ENCODE data around the gene GRK2. TPM values are rescaled to one million over a fixed set of nuclear protein-coding genes. Genes with fewer than 3 reads are reported as not detected.
"Not testable (repeated sequence)": the region's sequence is repeated elsewhere in the genome, so short reads cannot be mapped to it uniquely, and the experiment has no call there.

Gene GRK2
- total RNA-seq, 6 experiments from 2014 or later: 24.5 to 43.9 (median 28.5) TPM

- H3K4me1 ChIP-seq: peaks cover 0 to 27% (median 11%) of the 10 kb centered on the region in 4 donors
- ATAC-seq (no peak), DNase-seq (no peak)
- peaks cover 15 to 54% (median 34%) of the 10 kb centered on the region in 4 donors for H3K36me3 ChIP-seq
- H3K9me3 ChIP-seq: no peaks in the 10 kb centered on the region
- no peaks in the 10 kb centered on the region for H3K27me3 ChIP-seq
- 80% methylated on average over 1 of the region's 10 CpGs for WGBS (ENCODE audit: insufficient coverage, low coverage, low lambda C conversion rate, missing lambda C conversion rate)
- TF ChIP-seq POLR2A (IDR thresholded peaks at IDR 0.05): no peak
- no peak for TF ChIP-seq CTCF (IDR thresholded peaks at IDR 0.05)
- no peak overlapping the region for H3K4me3 ChIP-seq
- intact Hi-C loops (cut with DNase I): no loop called here
- H3K27ac ChIP-seq: no peak overlapping the region
These were observed 10.9 kb upstream of the GRK2 start for GRCh38 chr11:67255353-67255752.

DNA sequence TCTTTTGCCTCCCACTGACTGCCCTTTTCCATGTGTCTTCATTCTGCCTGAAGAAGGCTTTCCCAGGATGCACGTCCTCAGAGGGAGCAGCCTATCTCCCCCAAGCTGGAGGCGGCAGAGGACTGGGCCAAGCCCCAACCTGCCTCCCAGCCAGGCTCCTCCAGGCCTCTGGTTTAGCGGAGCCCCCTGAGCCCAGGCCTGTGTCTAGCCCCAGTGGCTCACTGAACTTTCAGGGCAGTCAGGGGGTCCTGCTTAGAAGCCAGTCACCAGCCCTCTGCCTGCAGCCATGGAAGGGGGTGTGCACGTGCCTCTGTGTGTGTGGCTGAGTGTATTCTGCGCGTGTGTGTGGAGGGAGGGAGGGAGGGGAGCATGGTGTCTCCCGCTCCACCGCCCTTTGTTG, 10.4 kb upstream of the GRK2 start:
- Histone ChIP-seq H3K27me3 (no peaks in the 10 kb centered on the region), H3K36me3 (peaks cover 12 to 49% (median 28%) of the 10 kb centered on the region in 4 donors), H3K4me3 (no peak overlapping the region), H3K27ac (no peak overlapping the region), H3K4me1 (peaks cover 0 to 27% (median 11%) of the 10 kb centered on the region in 4 donors), H3K9me3 (no peaks in the 10 kb centered on the region)
- WGBS (ENCODE audit: insufficient coverage, low coverage, low lambda C conversion rate, missing lambda C conversion rate): 88% methylated on average over 6 of the region's 8 CpGs
- TF ChIP-seq POLR2A (IDR thresholded peaks at IDR 0.05) (no peak), CTCF (IDR thresholded peaks at IDR 0.05) (no peak)
- DNase-seq (no peak), ATAC-seq (no peak)
- intact Hi-C loops (cut with DNase I): no loop called here

- DNase-seq (no peak), ATAC-seq (no peak)
- Histone ChIP-seq H3K4me3 (no peak overlapping the region), H3K4me1 (peaks cover 0 to 28% (median 11%) of the 10 kb centered on the region in 4 donors), H3K27me3 (no peaks in the 10 kb centered on the region), H3K27ac (peak overlapping the region in 2 of 3 donors; percentile 26 to 37), H3K36me3 (peaks cover 9 to 41% (median 24%) of the 10 kb centered on the region in 4 donors), H3K9me3 (no peaks in the 10 kb centered on the region)
- intact Hi-C loops (cut with DNase I): no loop called here
- WGBS (ENCODE audit: insufficient coverage, low coverage, low lambda C conversion rate, missing lambda C conversion rate): 69% methylated on average over 5 of the region's 5 CpGs
- TF ChIP-seq POLR2A (IDR thresholded peaks at IDR 0.05) (no peak), CTCF (IDR thresholded peaks at IDR 0.05) (no peak)
These were observed 9.7 kb upstream of the GRK2 start for GRCh38 chr11:67256477-67257135.

DNA sequence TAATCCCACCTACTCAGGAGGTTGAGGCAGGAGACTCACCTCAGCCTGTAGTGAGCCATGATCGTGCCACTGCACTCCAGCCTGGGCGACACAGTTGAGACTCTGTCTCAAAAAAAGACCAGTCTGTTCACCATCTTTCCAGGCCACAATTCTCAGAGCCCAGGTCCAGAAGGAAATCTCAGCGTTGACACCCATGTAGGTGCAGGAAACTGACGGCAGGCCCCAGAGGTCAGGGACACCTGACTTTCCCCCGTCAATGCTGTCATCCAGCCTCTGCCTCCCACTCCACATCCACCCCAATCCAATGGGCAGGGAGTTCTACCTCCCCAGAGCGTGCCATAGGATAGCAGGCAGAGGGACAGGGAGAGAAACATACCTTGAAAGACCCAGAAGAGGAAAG, 5.9 kb upstream of the GRK2 start:
- no peak for ATAC-seq
- no peak for TF ChIP-seq CTCF (IDR thresholded peaks at IDR 0.05)
- TF ChIP-seq POLR2A (IDR thresholded peaks at IDR 0.05): no peak
- no peak for DNase-seq
- 81% methylated on average over 3 of the region's 6 CpGs for WGBS (ENCODE audit: insufficient coverage, low coverage, low lambda C conversion rate, missing lambda C conversion rate)
- Histone ChIP-seq H3K27me3 (no peaks in the 10 kb centered on the region), H3K9me3 (no peaks in the 10 kb centered on the region), H3K36me3 (peaks cover 0 to 4% (median 2%) of the 10 kb centered on the region in 4 donors), H3K27ac (no peak overlapping the region), H3K4me1 (peaks cover 0 to 39% (median 11%) of the 10 kb centered on the region in 4 donors), H3K4me3 (no peak overlapping the region)
- intact Hi-C loops (cut with DNase I): loop anchor here in 1 of 2 donors (5.0 kb wide), 1 partner anchor 52 kb away; no protein-coding TSS in a partner anchor

DNA sequence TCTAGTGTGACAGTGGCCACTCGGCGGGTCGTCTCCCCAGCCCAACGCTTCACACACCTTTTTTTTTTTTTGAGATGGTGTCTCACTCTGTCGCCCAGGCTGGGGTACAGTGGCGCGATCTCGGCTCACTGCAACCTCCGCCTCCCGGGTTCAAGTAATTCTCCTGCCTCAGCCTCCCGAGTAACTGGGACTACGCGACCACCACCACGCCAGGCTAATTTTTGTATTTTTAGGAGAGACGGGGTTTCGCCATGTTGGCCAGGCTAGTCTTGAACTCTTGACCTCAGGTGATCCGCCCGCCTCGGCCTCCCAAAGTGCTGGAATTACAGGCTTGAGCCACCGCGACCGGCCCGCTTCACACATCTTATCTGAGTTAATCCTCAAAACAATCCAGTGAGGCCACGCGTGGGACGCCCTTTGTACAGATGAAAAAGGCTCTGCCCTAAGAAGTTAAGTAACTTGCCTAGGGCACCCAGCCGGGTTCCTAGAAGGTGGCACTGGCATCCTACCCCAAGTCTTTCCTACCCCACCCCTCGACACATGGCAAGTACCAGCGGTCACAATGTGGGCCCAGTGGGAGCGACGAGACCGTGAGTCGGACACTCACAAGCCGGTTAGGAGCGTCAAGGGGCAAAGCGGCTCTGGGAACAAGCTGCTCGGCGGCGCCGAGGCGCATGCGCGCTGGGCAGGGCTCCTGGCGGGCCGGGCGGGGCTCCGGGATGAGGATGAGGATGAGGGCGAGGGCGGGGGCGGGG, 5.2 kb upstream of the GRK2 start:
- ATAC-seq (peak; percentile 17 to 49 (median 30)), DNase-seq (peak; percentile 74 to 77 (median 75))
- WGBS (ENCODE audit: insufficient coverage, low coverage, low lambda C conversion rate, missing lambda C conversion rate): 36% methylated on average over 23 of the region's 50 CpGs
- Histone ChIP-seq H3K4me1 (peaks cover 0 to 46% (median 12%) of the 10 kb centered on the region in 4 donors), H3K27ac (peak overlapping the region in 1 of 3 donors; percentile 3), H3K4me3 (peak overlapping the region in 2 of 3 donors; percentile 3 to 42)
- H3K36me3 ChIP-seq, H3K27me3 ChIP-seq, H3K9me3 ChIP-seq: not testable (repeated sequence)
- intact Hi-C loops (cut with DNase I): loop anchor here in 1 of 2 donors (5.0 kb wide), 1 partner anchor 51 kb away; no protein-coding TSS in a partner anchor

Measured in right lobe of liver (tissue), 6 donors.